Measurements from ENCODE around the gene TAPT1. TPM values are rescaled to one million over a fixed set of nuclear protein-coding genes. Genes with fewer than 3 reads are reported as not detected.
"Not testable (repeated sequence)": the region's sequence is repeated elsewhere in the genome, so short reads cannot be mapped to it uniquely, and the experiment has no call there.

The TAPT1 gene
- total RNA-seq, 2 experiments from 2014 or later, result 46.1 TPM

DNA sequence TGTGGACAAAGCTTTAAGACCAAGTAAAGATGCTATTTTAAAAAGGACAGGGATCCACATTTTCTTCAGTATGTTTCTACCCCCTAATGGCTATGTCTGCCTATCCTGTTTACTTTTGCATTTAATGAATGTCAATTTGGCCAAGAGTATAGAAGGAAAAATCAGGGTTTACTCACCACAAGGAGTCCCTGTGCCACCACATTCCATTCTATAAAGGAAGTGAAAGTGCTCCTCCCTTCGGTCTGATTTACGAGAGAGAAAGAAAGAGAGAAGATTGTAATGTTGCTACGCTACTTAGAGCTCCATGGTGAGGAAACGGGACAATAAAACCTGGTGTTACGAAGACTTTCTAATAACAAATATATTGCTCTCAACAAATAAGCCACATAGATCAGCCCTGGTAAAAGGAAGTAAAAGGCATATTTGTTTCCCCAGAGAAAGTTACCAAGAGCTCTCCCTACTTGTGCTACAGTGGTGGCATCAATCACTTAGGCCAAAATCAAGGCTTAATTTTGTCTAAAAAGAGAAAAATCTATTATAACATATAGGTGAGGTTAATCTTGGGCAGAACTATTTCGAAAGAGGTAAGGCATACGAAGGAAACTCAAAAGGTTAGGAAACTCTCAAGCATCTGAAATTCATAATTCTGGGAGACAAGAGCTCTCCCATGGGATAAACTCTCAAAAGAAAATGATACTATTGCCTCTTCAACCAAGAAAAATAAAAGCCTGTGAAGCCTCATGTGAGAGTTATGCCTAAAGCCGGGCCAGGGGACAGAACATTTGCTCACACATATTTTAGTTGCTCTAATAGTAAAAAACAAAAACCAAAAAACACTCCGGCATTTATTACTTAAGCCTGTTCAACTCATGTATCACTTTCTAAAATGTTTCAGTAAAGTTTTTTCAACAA lies 29.5 kb downstream of the TAPT1 start:
- Mint-ChIP-seq H3K4me3 (peak overlapping the region; percentile 38), H3K27ac (no peak overlapping the region), H3K4me1 (peaks cover 12% of the 10 kb centered on the region), H3K9me3 (no peaks in the 10 kb centered on the region), H3K27me3 (no peaks in the 10 kb centered on the region), H3K36me3 (peaks cover 8% of the 10 kb centered on the region)
- DNase-seq, result no peak
- POLR2A ChIA-PET, result no interaction called here
- no peak for ATAC-seq (ENCODE audit: low read depth)

GRCh38 chr4:16195209-16195608 lies 31.1 kb downstream of the TAPT1 start:
- POLR2A ChIA-PET, result interaction anchor here (0.6 kb wide), 1 partner anchor 40 kb away, joined by 3 read pairs; no protein-coding TSS in a partner anchor
- Mint-ChIP-seq H3K36me3 (peaks cover 7% of the 10 kb centered on the region), H3K9me3 (no peaks in the 10 kb centered on the region), H3K27ac (no peak overlapping the region), H3K4me1 (peaks cover 11% of the 10 kb centered on the region), H3K27me3 (no peaks in the 10 kb centered on the region), H3K4me3 (no peak overlapping the region)
- ATAC-seq (ENCODE audit: low read depth), result no peak
- DNase-seq, result no peak

DNA sequence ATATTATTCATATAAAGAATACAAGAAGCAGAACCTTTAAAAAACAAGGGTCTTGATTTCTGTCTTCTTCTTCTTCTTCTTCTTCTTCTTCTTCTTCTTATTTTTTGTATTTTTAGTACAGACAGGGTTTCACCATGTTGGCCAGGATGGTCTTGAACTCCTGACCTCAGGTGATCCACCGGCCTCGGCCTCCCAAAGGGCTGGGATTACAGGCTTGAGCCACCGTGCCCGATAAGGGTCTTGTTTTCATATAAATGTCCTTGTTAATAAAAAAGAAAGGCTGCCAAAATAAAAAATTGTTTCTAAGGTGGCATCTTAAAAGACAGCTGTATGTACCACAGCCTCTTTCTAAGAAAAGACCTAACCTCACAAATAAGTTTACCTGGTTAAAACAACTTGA lies 31.5 kb downstream of the TAPT1 start:
- H3K27ac Mint-ChIP-seq; H3K4me3 Mint-ChIP-seq; DNase-seq; ATAC-seq (ENCODE audit: low read depth); H3K27me3 Mint-ChIP-seq; H3K9me3 Mint-ChIP-seq; POLR2A ChIA-PET; H3K36me3 Mint-ChIP-seq: not testable (repeated sequence)
- peaks cover 11% of the 10 kb centered on the region for H3K4me1 Mint-ChIP-seq

GRCh38 chr4:16194214-16194613 lies 32.1 kb downstream of the TAPT1 start:
- Mint-ChIP-seq H3K27ac (no peak overlapping the region), H3K36me3 (peaks cover 9% of the 10 kb centered on the region), H3K27me3 (no peaks in the 10 kb centered on the region), H3K4me1 (peaks cover 11% of the 10 kb centered on the region), H3K9me3 (no peaks in the 10 kb centered on the region), H3K4me3 (no peak overlapping the region)
- ATAC-seq (ENCODE audit: low read depth), result no peak
- POLR2A ChIA-PET, result no interaction called here
- DNase-seq, result no peak

DNA sequence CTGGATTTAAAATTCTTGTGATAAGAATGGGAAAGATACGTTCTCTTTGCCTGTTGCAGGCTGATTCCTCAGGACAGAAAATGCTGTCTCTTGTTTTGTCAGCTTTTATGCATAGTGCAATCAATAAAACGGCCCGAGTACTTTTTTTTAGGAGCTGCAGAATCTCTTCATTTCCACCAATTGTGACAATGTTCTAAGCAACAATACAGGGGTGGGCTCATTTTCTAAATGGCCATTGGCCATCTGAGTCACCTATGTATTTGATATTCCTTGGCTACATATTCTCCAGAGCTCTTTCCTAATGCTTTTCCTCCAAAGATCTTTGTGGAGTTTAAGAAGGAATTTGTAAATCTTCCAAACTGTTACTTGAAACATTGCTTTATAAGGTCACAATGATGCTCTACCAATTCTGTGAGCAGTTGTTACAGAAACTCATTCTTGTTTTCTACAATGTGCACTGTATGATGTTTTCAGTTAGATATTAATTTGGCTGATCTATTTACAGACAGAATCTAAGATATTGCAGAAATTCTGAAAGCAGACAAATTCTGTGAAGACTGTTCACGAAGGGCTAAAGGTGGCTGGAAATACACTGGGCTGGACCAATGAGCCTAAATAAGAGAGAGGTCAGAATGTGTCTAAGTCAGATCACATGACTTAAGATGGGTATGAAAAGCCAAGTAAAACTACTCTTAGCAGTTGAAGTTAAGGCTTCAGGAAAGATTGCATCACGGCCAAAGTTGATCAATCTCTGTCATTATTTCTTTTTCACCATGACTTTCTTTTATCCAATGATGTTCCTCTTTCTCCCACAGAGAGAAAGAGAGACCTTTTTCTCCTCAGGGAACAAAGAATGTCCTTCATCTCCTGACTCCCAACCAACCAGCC lies 33.4 kb downstream of the TAPT1 start:
- Mint-ChIP-seq H3K9me3 (no peaks in the 10 kb centered on the region), H3K27me3 (no peaks in the 10 kb centered on the region)
- POLR2A ChIA-PET, result no interaction called here

DNA sequence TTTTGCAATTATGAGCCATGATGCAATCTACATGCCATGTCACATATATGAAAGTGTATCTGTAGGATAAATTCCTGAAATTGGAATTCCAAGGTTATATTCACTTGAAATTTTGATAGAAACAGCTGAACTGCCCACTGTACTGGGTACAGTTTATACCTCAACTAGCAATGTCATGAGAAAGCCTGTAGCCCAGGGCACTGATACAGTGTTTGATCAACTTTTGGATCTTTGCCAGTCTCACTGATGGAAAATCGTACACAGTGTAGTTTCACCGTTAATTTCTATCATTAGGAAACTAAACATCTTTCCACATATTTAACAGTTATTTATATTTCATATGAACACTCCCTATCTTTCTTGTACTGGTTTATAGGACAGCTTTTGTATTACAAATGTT lies 34.2 kb downstream of the TAPT1 start:
- H3K27ac Mint-ChIP-seq, result no peak overlapping the region
- DNase-seq (no peak), ATAC-seq (ENCODE audit: low read depth) (no peak)
- no peak overlapping the region for H3K4me3 Mint-ChIP-seq
- H3K27me3 Mint-ChIP-seq, result no peaks in the 10 kb centered on the region
- POLR2A ChIA-PET, result no interaction called here
- peaks cover 11% of the 10 kb centered on the region for H3K4me1 Mint-ChIP-seq
- H3K36me3 Mint-ChIP-seq, result peaks cover 13% of the 10 kb centered on the region
- no peaks in the 10 kb centered on the region for H3K9me3 Mint-ChIP-seq

More for the DNA sequence above, 33.4 kb downstream of the TAPT1 start:
- Mint-ChIP-seq H3K4me1 (peaks cover 11% of the 10 kb centered on the region), H3K36me3 (peaks cover 10% of the 10 kb centered on the region), H3K4me3 (no peak overlapping the region), H3K27ac (no peak overlapping the region)
- ATAC-seq (ENCODE audit: low read depth) (no peak), DNase-seq (no peak)

DNA sequence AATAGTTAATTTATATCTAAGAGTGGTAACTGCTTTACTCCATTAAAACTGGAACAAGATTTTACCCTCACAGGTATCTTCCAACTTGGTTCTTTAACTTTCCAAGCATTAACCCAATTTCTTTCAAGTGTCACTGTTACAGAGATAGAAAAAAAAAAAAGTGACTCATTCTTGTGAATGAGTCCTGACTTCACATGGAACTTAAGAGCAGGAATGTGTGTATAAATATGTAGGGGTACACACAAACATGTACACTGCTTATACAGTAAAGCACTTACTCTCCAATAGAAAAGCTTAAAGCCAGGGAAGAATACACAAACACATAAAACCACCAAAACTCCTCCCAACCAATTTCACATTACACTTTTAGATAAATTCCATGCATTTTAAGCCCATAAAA lies 38.8 kb downstream of the TAPT1 start:
- peaks cover 12% of the 10 kb centered on the region for H3K36me3 Mint-ChIP-seq
- no peaks in the 10 kb centered on the region for H3K9me3 Mint-ChIP-seq
- POLR2A ChIA-PET, result no interaction called here
- no peak for ATAC-seq (ENCODE audit: low read depth)
- no peak overlapping the region for H3K4me3 Mint-ChIP-seq
- H3K4me1 Mint-ChIP-seq, result no peaks in the 10 kb centered on the region
- no peaks in the 10 kb centered on the region for H3K27me3 Mint-ChIP-seq
- H3K27ac Mint-ChIP-seq, result no peak overlapping the region
- no peak for DNase-seq

DNA sequence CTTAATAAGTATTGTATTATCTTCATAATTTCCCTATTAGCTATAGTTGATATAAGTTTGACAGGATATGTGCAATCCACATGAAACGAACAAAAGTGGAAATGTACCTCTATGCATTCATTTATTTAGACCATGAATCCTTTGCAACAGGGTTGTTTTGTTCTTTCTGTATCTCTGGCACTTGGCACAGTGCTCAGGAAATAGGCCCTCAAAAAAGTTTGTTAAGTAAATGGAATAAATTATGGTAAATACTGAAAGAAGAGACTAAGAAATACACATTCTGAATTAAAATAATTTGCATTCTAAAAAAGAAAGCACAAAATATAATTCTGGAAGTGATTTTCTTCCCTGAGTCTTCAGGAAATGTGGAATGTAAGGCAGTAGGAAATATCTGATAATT lies 39.3 kb downstream of the TAPT1 start:
- POLR2A ChIA-PET, result no interaction called here
- no peak for DNase-seq
- Mint-ChIP-seq H3K36me3 (peaks cover 12% of the 10 kb centered on the region), H3K9me3 (no peaks in the 10 kb centered on the region), H3K4me3 (no peak overlapping the region), H3K27ac (no peak overlapping the region), H3K27me3 (no peaks in the 10 kb centered on the region), H3K4me1 (no peaks in the 10 kb centered on the region)
- ATAC-seq (ENCODE audit: low read depth), result no peak

GRCh38 chr4:16183604-16184003 lies 42.7 kb downstream of the TAPT1 start:
- H3K27me3 Mint-ChIP-seq, result no peaks in the 10 kb centered on the region
- no peaks in the 10 kb centered on the region for H3K4me1 Mint-ChIP-seq
- no peak for ATAC-seq (ENCODE audit: low read depth)
- POLR2A ChIA-PET, result no interaction called here
- H3K27ac Mint-ChIP-seq, result no peak overlapping the region
- H3K4me3 Mint-ChIP-seq, result no peak overlapping the region
- no peak for DNase-seq
- peaks cover 7% of the 10 kb centered on the region for H3K36me3 Mint-ChIP-seq
- H3K9me3 Mint-ChIP-seq, result no peaks in the 10 kb centered on the region

DNA sequence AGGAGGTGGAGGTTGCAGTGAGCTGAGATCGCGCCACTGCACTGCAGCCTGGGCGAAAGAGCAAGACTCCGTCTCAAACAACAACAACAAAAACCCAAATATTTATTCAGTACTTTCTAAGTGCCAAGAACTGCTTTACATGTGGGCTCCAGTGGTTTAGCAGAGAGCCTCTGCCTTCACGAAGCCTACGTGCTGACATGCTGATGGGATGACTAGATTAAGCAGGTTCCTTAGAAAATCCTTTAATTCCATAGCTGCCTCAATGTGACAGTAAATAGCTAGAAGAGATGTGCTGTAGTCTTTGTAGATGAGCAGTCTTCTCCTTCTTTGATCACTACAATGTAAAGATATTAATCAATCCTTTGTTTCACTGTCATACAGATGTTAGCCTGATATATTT lies 49.6 kb downstream of the TAPT1 start:
- H3K4me3 Mint-ChIP-seq, result no peak overlapping the region
- POLR2A ChIA-PET, result no interaction called here
- no peaks in the 10 kb centered on the region for H3K9me3 Mint-ChIP-seq
- ATAC-seq (ENCODE audit: low read depth) (no peak), DNase-seq (no peak)
- H3K36me3 Mint-ChIP-seq, result peaks cover 2% of the 10 kb centered on the region
- H3K27me3 Mint-ChIP-seq, result no peaks in the 10 kb centered on the region
- no peaks in the 10 kb centered on the region for H3K4me1 Mint-ChIP-seq
- H3K27ac Mint-ChIP-seq, result no peak overlapping the region

DNA sequence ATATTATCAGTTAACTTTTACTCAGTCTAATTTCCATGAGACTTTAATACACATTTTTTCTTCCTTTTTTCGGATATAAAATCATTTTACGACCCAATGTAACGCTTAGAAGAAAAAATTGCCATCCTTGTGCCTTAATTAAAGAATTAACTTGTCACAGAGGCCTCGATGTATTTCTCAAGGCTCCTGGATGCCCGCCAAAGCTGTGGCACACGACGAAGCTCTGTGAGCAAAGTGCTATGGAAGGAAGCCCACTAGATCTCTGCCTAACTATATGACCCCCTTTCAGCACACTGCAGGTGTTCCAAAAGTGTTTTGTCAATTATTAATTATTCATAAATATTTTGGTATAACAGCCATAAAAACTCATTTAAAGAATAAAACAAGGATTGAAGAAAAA lies 54.4 kb downstream of the TAPT1 start:
- H3K36me3 Mint-ChIP-seq, result peaks cover 13% of the 10 kb centered on the region
- no peaks in the 10 kb centered on the region for H3K9me3 Mint-ChIP-seq
- POLR2A ChIA-PET, result no interaction called here
- DNase-seq (no peak), ATAC-seq (ENCODE audit: low read depth) (no peak)
- no peak overlapping the region for H3K4me3 Mint-ChIP-seq
- H3K27ac Mint-ChIP-seq, result no peak overlapping the region
- H3K27me3 Mint-ChIP-seq, result no peaks in the 10 kb centered on the region
- H3K4me1 Mint-ChIP-seq, result no peaks in the 10 kb centered on the region

GRCh38 chr4:16169490-16169889 lies 56.8 kb downstream of the TAPT1 start:
- POLR2A ChIA-PET, result no interaction called here
- H3K27ac Mint-ChIP-seq, result no peak overlapping the region
- peaks cover 27% of the 10 kb centered on the region for H3K36me3 Mint-ChIP-seq
- H3K27me3 Mint-ChIP-seq, result no peaks in the 10 kb centered on the region
- no peaks in the 10 kb centered on the region for H3K9me3 Mint-ChIP-seq
- no peaks in the 10 kb centered on the region for H3K4me1 Mint-ChIP-seq
- ATAC-seq (ENCODE audit: low read depth) (no peak), DNase-seq (no peak)
- no peak overlapping the region for H3K4me3 Mint-ChIP-seq

- H3K4me1 Mint-ChIP-seq, result no peaks in the 10 kb centered on the region
- DNase-seq, result no peak
- H3K36me3 Mint-ChIP-seq, result peaks cover 27% of the 10 kb centered on the region
- H3K27me3 Mint-ChIP-seq, result no peaks in the 10 kb centered on the region
- no peak overlapping the region for H3K27ac Mint-ChIP-seq
- no peaks in the 10 kb centered on the region for H3K9me3 Mint-ChIP-seq
- H3K4me3 Mint-ChIP-seq, result no peak overlapping the region
- ATAC-seq (ENCODE audit: low read depth), result no peak
- POLR2A ChIA-PET, result no interaction called here
These were observed 57.4 kb downstream of the TAPT1 start for GRCh38 chr4:16168710-16169388.
